NCI-H226 (cell line): ENCODE results near the gene ACSL3.

Experiments used
- DNase-seq: peaks from one replicate; pipeline ENCODE4 v3.0.0-alpha.2; 2015

Gene ACSL3

GRCh38 chr2:222883420-222883819 lies 22.6 kb downstream of the ACSL3 start:
- DNase-seq = no peak

GRCh38 chr2:222884114-222884771 lies 23.4 kb downstream of the ACSL3 start:
- DNase-seq = no peak

GRCh38 chr2:222884805-222885424 lies 24.1 kb downstream of the ACSL3 start:
- no peak for DNase-seq

- no peak for DNase-seq
These were observed 26.3 kb downstream of the ACSL3 start for GRCh38 chr2:222887124-222887523.

GRCh38 chr2:222888716-222889115 lies 27.9 kb downstream of the ACSL3 start:
- DNase-seq = no peak

- DNase-seq = peak; percentile 8
These were observed 31.1 kb downstream of the ACSL3 start for GRCh38 chr2:222891890-222892289.

GRCh38 chr2:222892321-222892720 lies 31.5 kb downstream of the ACSL3 start:
- peak; percentile 23 for DNase-seq

- DNase-seq = no peak
These were observed 31.9 kb downstream of the ACSL3 start for GRCh38 chr2:222892761-222893160.

- no peak for DNase-seq
These were observed 32.9 kb downstream of the ACSL3 start for GRCh38 chr2:222893716-222894115.

- DNase-seq = no peak
These were observed 34.3 kb downstream of the ACSL3 start for GRCh38 chr2:222895144-222895543.

GRCh38 chr2:222897898-222898297 lies 37.1 kb downstream of the ACSL3 start:
- no peak for DNase-seq

GRCh38 chr2:222899413-222900181 lies 38.8 kb downstream of the ACSL3 start:
- DNase-seq = no peak

GRCh38 chr2:222900354-222900753 lies 39.5 kb downstream of the ACSL3 start:
- DNase-seq = no peak

GRCh38 chr2:222902660-222903059 lies 41.8 kb downstream of the ACSL3 start:
- no peak for DNase-seq

GRCh38 chr2:222903234-222904220 lies 42.7 kb downstream of the ACSL3 start:
- DNase-seq = peak; percentile 8

GRCh38 chr2:222904557-222905258 lies 43.9 kb downstream of the ACSL3 start:
- no peak for DNase-seq

- no peak for DNase-seq
These were observed 46.2 kb downstream of the ACSL3 start for GRCh38 chr2:222907048-222907447.

GRCh38 chr2:222907790-222908441 lies 47.1 kb downstream of the ACSL3 start:
- peak; percentile 17 for DNase-seq

GRCh38 chr2:222909286-222909685 lies 48.5 kb downstream of the ACSL3 start:
- DNase-seq = no peak

- DNase-seq = no peak
These were observed 51.3 kb downstream of the ACSL3 start for GRCh38 chr2:222912117-222912516.

- DNase-seq = no peak
These were observed 51.9 kb downstream of the ACSL3 start for GRCh38 chr2:222912776-222913175.
